Vagina (tissue), 2 donors: ENCODE data around the gene DAB2IP. TPM values are rescaled to one million over a fixed set of nuclear protein-coding genes. Genes with fewer than 3 reads are reported as not detected.

Experiments
- DNase-seq, 2 donors: peaks; one replicate each; pipeline ENCODE4 v3.0.0-alpha.2; 2017; ENCODE audit errors: extremely low spot score in 2 of 2
- H3K27ac ChIP-seq: fragments of 200-600 bp; sonication (generic); one replicate; pipeline ENCODE4 v1.5.1; 2019
- H3K27me3 ChIP-seq: fragments of 200-600 bp; sonication (generic); one replicate; pipeline ENCODE4 v1.5.1; 2019
- H3K36me3 ChIP-seq, 2 donors: fragments of 200-600 bp; sonication (generic); one replicate each; pipeline ENCODE4 v1.5.1; 2017 to 2019
- H3K4me1 ChIP-seq: fragments of 200-600 bp; sonication (generic); one replicate; pipeline ENCODE4 v1.5.1; 2019
- H3K4me3 ChIP-seq, 2 donors: fragments of 200-600 bp; sonication (generic); 1 replicate in 1 of 2; 2 replicates in 1 of 2; pipeline ENCODE4 v1.5.1; 2016 to 2019
- H3K9me3 ChIP-seq: fragments of 200-600 bp; sonication (generic); one replicate; pipeline ENCODE4 v1.5.1; 2019
- CTCF ChIP-seq, 3 experiments: fragments of 450-650 bp in 2 of 3; fragments of 200-600 bp in 1 of 3; sonication (generic) in 1 of 3; IDR thresholded peaks; one replicate each; pipeline ENCODE4 v1.5.1; 2017 to 2019; ENCODE audit warnings: antibody characterized with exemption in 3 of 3, mild to moderate bottlenecking in 2 of 3, moderate library complexity in 2 of 3
- POLR2A ChIP-seq, 2 donors: fragments of 450-650 bp; IDR thresholded peaks; one replicate each; pipeline ENCODE4 v1.6.1; 2017; ENCODE audit warnings: antibody characterized with exemption in 2 of 2, mild to moderate bottlenecking in 2 of 2, moderate library complexity in 2 of 2
- POLR2AphosphoS5 ChIP-seq, 2 donors: sonication (generic); formaldehyde crosslinking; IDR thresholded peaks; one replicate each; pipeline ENCODE4 v1.9.0; 2017; ENCODE audit warnings: antibody characterized with exemption in 2 of 2, mild to moderate bottlenecking in 2 of 2, low read depth in 1 of 2; ENCODE audit not compliant: insufficient read depth in 1 of 2
- intact Hi-C: fragments of 100-400 bp; cut with DNase I; formaldehyde crosslinking; loops from one replicate; pipeline ENCODE4 v1.15.1; 2023
- total RNA-seq: library from RNA; depleted of rRNA; stranded (reverse); fragments of >200 nt; gene quantifications from one replicate; pipeline ENCODE4 v1.2.3, GENCODE V29; 2016

Gene DAB2IP
- total RNA-seq, 1 donor from 2014 or later, result 38.8 TPM

DNA sequence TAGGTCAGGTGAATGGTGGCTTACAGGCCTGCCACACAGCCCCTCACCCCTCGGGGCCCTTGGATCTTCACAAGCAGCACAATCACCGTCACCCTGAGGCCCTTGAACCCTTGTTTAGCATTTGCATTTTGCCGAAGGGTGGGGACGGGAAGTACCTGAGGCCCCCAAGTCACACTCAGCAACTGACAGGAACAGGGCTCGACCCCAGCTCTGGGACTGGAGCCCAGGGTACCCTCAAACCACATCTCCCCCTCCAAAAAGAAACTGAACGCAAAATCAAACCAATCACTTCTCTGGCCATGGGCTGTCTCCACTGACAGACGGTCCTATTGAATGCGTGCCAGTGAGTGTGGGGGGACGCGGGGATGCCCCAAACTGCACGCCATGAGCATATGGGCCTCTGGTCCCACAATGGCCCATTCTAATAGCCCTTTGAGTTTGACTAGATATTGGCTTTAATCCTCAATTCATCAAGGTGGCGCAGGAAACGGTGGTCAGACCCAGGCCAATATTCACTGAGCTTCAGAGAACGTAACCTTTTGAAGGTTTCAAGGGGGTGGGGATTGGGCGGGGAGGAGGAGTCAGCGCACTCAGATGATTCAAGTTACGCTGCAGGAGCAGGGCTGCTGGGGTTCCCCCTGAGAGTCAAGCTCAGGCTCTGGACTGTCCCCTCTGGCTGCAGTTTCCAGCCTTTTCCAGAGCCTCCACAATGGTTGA lies 176.0 kb downstream of the DAB2IP start:
- Histone ChIP-seq H3K36me3 (no peaks in the 10 kb centered on the region), H3K27me3 (no peaks in the 10 kb centered on the region), H3K4me1 (no peaks in the 10 kb centered on the region), H3K27ac (no peak overlapping the region), H3K4me3 (no peak overlapping the region), H3K9me3 (no peaks in the 10 kb centered on the region)
- DNase-seq, result peak; percentile 79
- TF ChIP-seq POLR2A (IDR thresholded peaks at IDR 0.05), result no peak
- no peak for TF ChIP-seq POLR2AphosphoS5 (IDR thresholded peaks at IDR 0.05; ENCODE audit: insufficient read depth in 1 of 2, low read depth in 1 of 2)
- TF ChIP-seq CTCF (IDR thresholded peaks at IDR 0.05), result no peak
- intact Hi-C loops, result no loop called here

DNA sequence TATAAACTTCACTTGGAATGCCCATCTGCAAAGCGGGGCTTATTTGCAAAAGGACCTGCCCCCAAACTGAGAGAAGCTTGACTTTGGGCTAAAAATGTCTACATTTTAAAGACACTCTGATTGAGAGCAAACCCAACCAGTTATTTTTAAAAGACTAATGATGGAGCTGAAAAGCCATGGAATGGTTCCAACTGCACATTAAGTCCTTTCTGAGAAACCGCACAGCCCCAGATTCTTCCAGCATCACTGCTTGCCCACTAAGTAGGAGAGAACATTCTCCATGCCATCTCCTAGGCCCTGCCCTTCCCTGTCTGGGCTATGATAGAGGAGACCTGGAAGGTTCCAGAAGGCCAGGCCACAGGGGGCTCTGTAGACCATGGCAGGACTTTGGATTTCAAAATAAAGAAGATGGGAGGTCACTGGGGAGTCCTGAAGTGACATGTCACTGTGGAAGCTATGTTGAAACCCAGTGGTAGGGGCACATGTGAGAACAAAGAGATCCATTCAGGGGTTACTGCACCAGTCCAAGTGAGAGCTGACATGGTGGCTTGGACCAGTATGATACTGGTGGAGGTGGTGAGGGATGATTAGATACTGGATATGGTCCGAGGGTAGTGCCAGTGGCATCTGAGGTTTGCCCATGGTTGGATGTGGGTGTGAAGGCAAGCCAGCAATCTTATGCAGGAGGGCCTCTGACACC lies 179.2 kb downstream of the DAB2IP start:
- Histone ChIP-seq H3K27me3 (no peaks in the 10 kb centered on the region), H3K36me3 (no peaks in the 10 kb centered on the region), H3K9me3 (no peaks in the 10 kb centered on the region), H3K4me1 (no peaks in the 10 kb centered on the region), H3K4me3 (no peak overlapping the region), H3K27ac (no peak overlapping the region)
- TF ChIP-seq CTCF (IDR thresholded peaks at IDR 0.05) (no peak), POLR2AphosphoS5 (IDR thresholded peaks at IDR 0.05; ENCODE audit: insufficient read depth in 1 of 2, low read depth in 1 of 2) (no peak), POLR2A (IDR thresholded peaks at IDR 0.05) (no peak)
- intact Hi-C loops, result no loop called here
- DNase-seq, result peak in 1 of 2 donors; percentile 77

GRCh38 chr9:121831869-121832268 lies 180.4 kb downstream of the DAB2IP start:
- Histone ChIP-seq H3K9me3 (no peaks in the 10 kb centered on the region), H3K4me1 (no peaks in the 10 kb centered on the region), H3K36me3 (no peaks in the 10 kb centered on the region), H3K27ac (no peak overlapping the region), H3K27me3 (no peaks in the 10 kb centered on the region), H3K4me3 (no peak overlapping the region)
- DNase-seq, result peak in 1 of 2 donors; percentile 27
- intact Hi-C loops, result no loop called here
- TF ChIP-seq CTCF (IDR thresholded peaks at IDR 0.05) (no peak), POLR2AphosphoS5 (IDR thresholded peaks at IDR 0.05; ENCODE audit: insufficient read depth in 1 of 2, low read depth in 1 of 2) (no peak), POLR2A (IDR thresholded peaks at IDR 0.05) (no peak)

DNA sequence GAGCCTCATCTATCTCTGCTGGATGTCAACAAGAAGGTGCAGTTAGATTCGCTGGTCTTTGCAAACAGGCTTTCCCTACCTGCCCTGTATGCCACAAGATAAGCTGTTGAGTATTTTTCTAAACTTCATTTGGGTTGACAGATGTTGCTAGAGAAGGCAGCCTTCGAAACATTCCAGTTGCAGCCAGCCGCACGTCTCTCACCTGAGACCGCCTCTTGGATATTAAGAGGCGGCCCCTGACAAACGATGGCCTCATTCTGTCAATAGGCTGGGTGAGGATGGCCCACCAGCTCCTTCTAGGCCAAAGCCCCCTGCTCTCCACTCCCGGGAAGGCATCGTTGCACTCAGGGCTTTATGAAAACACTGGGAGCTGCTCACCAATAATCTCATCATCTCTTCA lies 181.6 kb downstream of the DAB2IP start:
- H3K4me1 ChIP-seq, result no peaks in the 10 kb centered on the region
- DNase-seq, result peak in 1 of 2 donors; percentile 42
- no peak overlapping the region for H3K4me3 ChIP-seq
- H3K9me3 ChIP-seq, result no peaks in the 10 kb centered on the region
- intact Hi-C loops, result no loop called here
- no peaks in the 10 kb centered on the region for H3K36me3 ChIP-seq
- TF ChIP-seq POLR2A (IDR thresholded peaks at IDR 0.05) (no peak), CTCF (IDR thresholded peaks at IDR 0.05) (no peak), POLR2AphosphoS5 (IDR thresholded peaks at IDR 0.05; ENCODE audit: insufficient read depth in 1 of 2, low read depth in 1 of 2) (no peak)
- no peak overlapping the region for H3K27ac ChIP-seq
- H3K27me3 ChIP-seq, result no peaks in the 10 kb centered on the region

Other genes with a start within 250 kb of the DAB2IP start
- 18.4 TPM for gene GGTA1, start 151.8 kb upstream of the DAB2IP start, total RNA-seq